ENCODE measurements around the gene MSMP. TPM values are rescaled to one million over a fixed set of nuclear protein-coding genes. Genes with fewer than 3 reads are reported as not detected.

Gene MSMP
- total and polyA plus RNA-seq, 9 of the 15 experiments (the other 6 are each of a cell fraction or from before 2014, with no cell fraction given), result 0.60 TPM; not detected in 8

GRCh38 chr9:35732185-35732799, 21.8 kb downstream of the MSMP start, which contains the start of the genes CREB3 and TLN1 (continued):
- TF ChIP-seq SMC3 (conservative IDR thresholded peaks at IDR 0.05; ENCODE audit: insufficient read depth, low read depth, low read length) (no peak), MIER1 (IDR thresholded peaks at IDR 0.05; ENCODE audit: low read depth) (no peak), ZNF133 (CRISPR knock-in tag; IDR thresholded peaks at IDR 0.05) (no peak), SRSF3 (IDR thresholded peaks at IDR 0.05; ENCODE audit: insufficient read depth, low read length) (no peak), ZNF212 (CRISPR knock-in tag; IDR thresholded peaks at IDR 0.05) (no peak), ZNF655 (CRISPR knock-in tag; IDR thresholded peaks at IDR 0.05) (no peak), ZNF57 (CRISPR knock-in tag; IDR thresholded peaks at IDR 0.05) (no peak), MEIS2 (IDR thresholded peaks at IDR 0.05; ENCODE audit: partially characterized antibody) (no peak), MEF2A (IDR thresholded peaks at IDR 0.05; ENCODE audit: control insufficient read depth, low read depth, low read length) (no peak), IFI16 (CRISPR knock-in tag; IDR thresholded peaks at IDR 0.05) (no peak), NBN (IDR thresholded peaks at IDR 0.05; ENCODE audit: low read depth) (no peak), SP1 (CRISPR knock-in tag; IDR thresholded peaks at IDR 0.05) (peak; percentile 80), SNAPC5 (CRISPR knock-in tag; IDR thresholded peaks at IDR 0.05) (no peak), DMBX1 (CRISPR knock-in tag; IDR thresholded peaks at IDR 0.05; ENCODE audit: borderline replicate concordance) (no peak), TAF9B (IDR thresholded peaks at IDR 0.05; ENCODE audit: partially characterized antibody) (no peak), ZNF217 (CRISPR knock-in tag; IDR thresholded peaks at IDR 0.05) (no peak), SRSF7 (optimal IDR thresholded peaks at IDR 0.05; ENCODE audit: low read depth, low read length) (no peak), HMGXB4 (CRISPR knock-in tag; IDR thresholded peaks at IDR 0.05) (no peak), ZNF124 (CRISPR knock-in tag; IDR thresholded peaks at IDR 0.05) (no peak), NONO (IDR thresholded peaks at IDR 0.05; ENCODE audit: low read depth in 2 of 2, low read length in 1 of 2) (peak in 1 of 2 experiments; percentile 24; a peak in 1 of 4 replicates)
- TF ChIP-seq, protein P1, sequence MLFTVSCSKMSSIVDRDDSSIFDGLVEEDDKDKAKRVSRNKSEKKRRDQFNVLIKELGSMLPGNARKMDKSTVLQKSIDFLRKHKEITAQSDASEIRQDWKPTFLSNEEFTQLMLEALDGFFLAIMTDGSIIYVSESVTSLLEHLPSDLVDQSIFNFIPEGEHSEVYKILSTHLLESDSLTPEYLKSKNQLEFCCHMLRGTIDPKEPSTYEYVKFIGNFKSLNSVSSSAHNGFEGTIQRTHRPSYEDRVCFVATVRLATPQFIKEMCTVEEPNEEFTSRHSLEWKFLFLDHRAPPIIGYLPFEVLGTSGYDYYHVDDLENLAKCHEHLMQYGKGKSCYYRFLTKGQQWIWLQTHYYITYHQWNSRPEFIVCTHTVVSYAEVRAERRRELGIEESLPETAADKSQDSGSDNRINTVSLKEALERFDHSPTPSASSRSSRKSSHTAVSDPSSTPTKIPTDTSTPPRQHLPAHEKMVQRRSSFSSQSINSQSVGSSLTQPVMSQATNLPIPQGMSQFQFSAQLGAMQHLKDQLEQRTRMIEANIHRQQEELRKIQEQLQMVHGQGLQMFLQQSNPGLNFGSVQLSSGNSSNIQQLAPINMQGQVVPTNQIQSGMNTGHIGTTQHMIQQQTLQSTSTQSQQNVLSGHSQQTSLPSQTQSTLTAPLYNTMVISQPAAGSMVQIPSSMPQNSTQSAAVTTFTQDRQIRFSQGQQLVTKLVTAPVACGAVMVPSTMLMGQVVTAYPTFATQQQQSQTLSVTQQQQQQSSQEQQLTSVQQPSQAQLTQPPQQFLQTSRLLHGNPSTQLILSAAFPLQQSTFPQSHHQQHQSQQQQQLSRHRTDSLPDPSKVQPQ (CRISPR knock-in tag; IDR thresholded peaks at IDR 0.05; ENCODE audit: borderline replicate concordance), result no peak
- TF ChIP-seq, protein P2, sequence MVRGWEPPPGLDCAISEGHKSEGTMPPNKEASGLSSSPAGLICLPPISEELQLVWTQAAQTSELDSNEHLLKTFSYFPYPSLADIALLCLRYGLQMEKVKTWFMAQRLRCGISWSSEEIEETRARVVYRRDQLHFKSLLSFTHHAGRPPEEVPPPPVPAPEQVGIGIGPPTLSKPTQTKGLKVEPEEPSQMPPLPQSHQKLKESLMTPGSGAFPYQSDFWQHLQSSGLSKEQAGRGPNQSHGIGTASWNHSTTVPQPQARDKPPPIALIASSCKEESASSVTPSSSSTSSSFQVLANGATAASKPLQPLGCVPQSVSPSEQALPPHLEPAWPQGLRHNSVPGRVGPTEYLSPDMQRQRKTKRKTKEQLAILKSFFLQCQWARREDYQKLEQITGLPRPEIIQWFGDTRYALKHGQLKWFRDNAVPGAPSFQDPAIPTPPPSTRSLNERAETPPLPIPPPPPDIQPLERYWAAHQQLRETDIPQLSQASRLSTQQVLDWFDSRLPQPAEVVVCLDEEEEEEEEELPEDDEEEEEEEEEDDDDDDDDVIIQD (CRISPR knock-in tag; IDR thresholded peaks at IDR 0.05), result no peak

Data from K562 (cell line).